GM19238 (cell line): Measurements from ENCODE around the gene CACNA1I.

ENCODE experiments used
- DNase-seq: peaks from one replicate; pipeline ENCODE4 v3.0.0; 2011; ENCODE audit warnings: low spot score; ENCODE audit not compliant: insufficient read length

CACNA1I gene

DNA sequence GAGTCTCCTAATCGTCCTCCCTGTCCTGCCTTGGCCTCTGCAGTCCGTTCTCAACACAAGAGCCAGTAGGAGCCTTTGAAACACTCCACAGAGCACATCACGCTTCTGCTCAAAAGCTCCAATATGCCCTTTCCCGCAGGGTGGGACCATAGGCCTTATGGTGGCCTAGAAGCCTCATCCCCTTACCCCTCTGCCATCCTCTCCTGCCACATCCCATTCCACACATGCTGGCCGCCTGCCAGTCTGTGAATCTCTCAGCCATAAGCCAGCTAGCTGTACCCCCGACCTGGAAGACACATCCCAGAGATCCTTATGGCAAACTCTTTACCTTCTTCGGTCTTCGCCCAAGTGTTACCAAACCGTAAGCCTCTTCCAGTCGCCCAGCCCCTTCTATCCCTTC is 165.2 kb downstream of the CACNA1I start:
- DNase-seq: no peak

DNA sequence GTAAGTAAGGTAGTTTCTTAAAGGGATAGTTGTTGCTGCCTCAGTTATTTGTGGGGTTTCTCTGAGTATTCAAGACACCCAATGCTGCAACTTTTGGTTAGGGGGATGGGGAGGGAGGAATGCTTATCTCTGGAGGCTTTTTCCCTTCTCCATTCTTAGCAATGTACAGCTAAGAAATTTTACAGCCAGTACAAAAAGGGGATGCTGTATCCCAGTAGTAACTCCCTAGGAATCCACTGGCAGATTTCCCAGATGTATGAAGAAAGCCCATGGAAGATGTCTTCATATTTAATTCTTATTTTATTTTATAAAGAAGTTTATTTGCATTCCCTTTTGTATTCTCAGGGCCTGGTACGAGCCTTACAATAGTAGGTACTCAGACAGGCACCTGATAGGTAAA is 168.2 kb downstream of the CACNA1I start:
- no peak for DNase-seq
